Activated B cell treated with CpG ODN at 0.5 μM for 24 hours (primary cell): Measurements from ENCODE around the gene HMGN1. TPM values are rescaled to one million over a fixed set of nuclear protein-coding genes. Genes with fewer than 3 reads are reported as not detected.

ENCODE experiments used
- ATAC-seq: fragments of 200-7000 bp; cut with Tn5 transposase; one replicate; pipeline ENCODE4 v1.10.0; 2021; ENCODE audit warnings: low read depth, mild to moderate bottlenecking, moderate library complexity
- CTCF ChIA-PET: fragments of 350-600 bp; sonication (Branson Sonifier 250); formaldehyde crosslinking; loops from one replicate; lab custom pipeline; 2021; ENCODE audit warnings: antibody characterized with exemption; lab: Charles Lee
- POLR2A ChIA-PET: fragments of 350-600 bp; sonication (Branson Sonifier 250); formaldehyde crosslinking; loops from one replicate; lab custom pipeline; 2021; ENCODE audit warnings: antibody characterized with exemption; lab: Charles Lee
- DNase-seq: peaks from one replicate; pipeline ENCODE4 v3.0.0; 2022
- H3K27ac Mint-ChIP-seq: one replicate; pipeline ENCODE4 v1.8.0; 2020; ENCODE audit warnings: mixed read lengths
- H3K27me3 Mint-ChIP-seq: one replicate; pipeline ENCODE4 v1.8.0; 2021; ENCODE audit warnings: mixed read lengths
- H3K36me3 Mint-ChIP-seq: one replicate; pipeline ENCODE4 v1.8.0; 2021; ENCODE audit warnings: low read depth, mixed read lengths
- H3K4me1 Mint-ChIP-seq: one replicate; pipeline ENCODE4 v1.8.0; 2021; ENCODE audit warnings: mixed read lengths
- H3K4me3 Mint-ChIP-seq: one replicate; pipeline ENCODE4 v1.8.0; 2020; ENCODE audit warnings: mild to moderate bottlenecking, mixed read lengths
- H3K9me3 Mint-ChIP-seq: one replicate; pipeline ENCODE4 v1.8.0; 2020; ENCODE audit warnings: mixed read lengths
- intact Hi-C: fragments of 100-400 bp; cut with micrococcal nuclease; formaldehyde crosslinking; loops from one replicate; pipeline ENCODE4 v1.15.1; 2024
- total RNA-seq: library from RNA; stranded (reverse); gene quantifications from 2 replicates; pipeline ENCODE4 v1.2.3, GENCODE V29; 2022
- TF ChIP-seq, protein P1 (sequence below): fragments of 200-600 bp; IDR thresholded peaks from one replicate; pipeline ENCODE4 v1.8.0; 2022; ENCODE audit warnings: antibody characterized with exemption, mild to moderate bottlenecking

Gene HMGN1
- total RNA-seq, 1 donor from 2014 or later, result 344 TPM

DNA sequence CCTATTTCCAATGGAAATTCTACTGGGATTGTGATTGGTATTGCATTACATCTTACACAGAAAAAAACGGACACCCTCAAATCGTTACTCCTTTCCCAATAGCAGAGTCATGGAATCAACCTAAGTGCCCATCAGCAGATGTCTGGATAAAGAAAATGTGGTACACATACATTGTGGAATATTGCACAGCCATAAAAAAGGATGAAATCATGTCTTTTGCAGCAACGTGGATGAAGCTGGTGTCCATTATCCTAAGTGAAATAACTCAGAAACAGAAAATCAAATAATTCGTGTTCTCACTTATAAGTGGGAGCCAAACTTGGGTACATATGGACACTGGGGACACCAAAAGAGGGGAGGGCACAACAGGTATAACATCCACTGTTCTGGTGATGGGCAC, 14.3 kb downstream of the HMGN1 start:
- H3K4me3 Mint-ChIP-seq, result no peak overlapping the region
- H3K4me1 Mint-ChIP-seq, result peaks cover 4% of the 10 kb centered on the region
- H3K9me3 Mint-ChIP-seq, result no peaks in the 10 kb centered on the region
- no peak for ATAC-seq
- ChIA-PET CTCF (no interaction called here), POLR2A (no interaction called here)
- intact Hi-C loops, result no loop called here
- DNase-seq, result no peak
- TF ChIP-seq, protein P1, sequence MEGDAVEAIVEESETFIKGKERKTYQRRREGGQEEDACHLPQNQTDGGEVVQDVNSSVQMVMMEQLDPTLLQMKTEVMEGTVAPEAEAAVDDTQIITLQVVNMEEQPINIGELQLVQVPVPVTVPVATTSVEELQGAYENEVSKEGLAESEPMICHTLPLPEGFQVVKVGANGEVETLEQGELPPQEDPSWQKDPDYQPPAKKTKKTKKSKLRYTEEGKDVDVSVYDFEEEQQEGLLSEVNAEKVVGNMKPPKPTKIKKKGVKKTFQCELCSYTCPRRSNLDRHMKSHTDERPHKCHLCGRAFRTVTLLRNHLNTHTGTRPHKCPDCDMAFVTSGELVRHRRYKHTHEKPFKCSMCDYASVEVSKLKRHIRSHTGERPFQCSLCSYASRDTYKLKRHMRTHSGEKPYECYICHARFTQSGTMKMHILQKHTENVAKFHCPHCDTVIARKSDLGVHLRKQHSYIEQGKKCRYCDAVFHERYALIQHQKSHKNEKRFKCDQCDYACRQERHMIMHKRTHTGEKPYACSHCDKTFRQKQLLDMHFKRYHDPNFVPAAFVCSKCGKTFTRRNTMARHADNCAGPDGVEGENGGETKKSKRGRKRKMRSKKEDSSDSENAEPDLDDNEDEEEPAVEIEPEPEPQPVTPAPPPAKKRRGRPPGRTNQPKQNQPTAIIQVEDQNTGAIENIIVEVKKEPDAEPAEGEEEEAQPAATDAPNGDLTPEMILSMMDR, result no peak
- H3K27ac Mint-ChIP-seq, result no peak overlapping the region
- H3K36me3 Mint-ChIP-seq, result no peaks in the 10 kb centered on the region
- H3K27me3 Mint-ChIP-seq, result no peaks in the 10 kb centered on the region

DNA sequence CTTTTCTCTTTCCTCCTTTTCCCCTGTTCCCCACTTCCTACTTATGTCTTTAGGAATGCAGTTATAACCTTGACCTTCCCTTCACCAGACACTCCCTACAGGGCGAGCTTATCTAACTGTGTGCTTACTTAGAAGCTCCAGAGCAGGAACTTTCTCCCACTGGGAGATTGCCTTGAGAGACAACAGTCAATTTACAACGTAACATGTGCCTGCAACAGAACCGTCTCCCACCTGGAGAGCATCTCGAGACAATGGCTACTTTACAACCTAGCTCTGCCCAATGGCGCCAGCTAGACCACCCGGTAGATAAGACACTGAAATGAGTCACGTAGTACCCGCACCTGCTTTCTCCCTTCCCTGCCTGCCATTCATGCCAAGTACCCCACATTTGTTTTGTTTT, 16.7 kb downstream of the HMGN1 start:
- TF ChIP-seq, protein P1, result no peak
- no peaks in the 10 kb centered on the region for H3K9me3 Mint-ChIP-seq
- POLR2A ChIA-PET, result interaction anchor here (0.8 kb wide), 1 partner anchor 159 kb away, joined by 3 read pairs; no protein-coding TSS in a partner anchor
- H3K4me1 Mint-ChIP-seq, result peaks cover 6% of the 10 kb centered on the region
- DNase-seq (no peak), ATAC-seq (no peak)
- no peak overlapping the region for H3K27ac Mint-ChIP-seq
- no peaks in the 10 kb centered on the region for H3K36me3 Mint-ChIP-seq
- H3K27me3 Mint-ChIP-seq, result no peaks in the 10 kb centered on the region
- intact Hi-C loops, result no loop called here
- no peak overlapping the region for H3K4me3 Mint-ChIP-seq
- CTCF ChIA-PET, result no interaction called here

DNA sequence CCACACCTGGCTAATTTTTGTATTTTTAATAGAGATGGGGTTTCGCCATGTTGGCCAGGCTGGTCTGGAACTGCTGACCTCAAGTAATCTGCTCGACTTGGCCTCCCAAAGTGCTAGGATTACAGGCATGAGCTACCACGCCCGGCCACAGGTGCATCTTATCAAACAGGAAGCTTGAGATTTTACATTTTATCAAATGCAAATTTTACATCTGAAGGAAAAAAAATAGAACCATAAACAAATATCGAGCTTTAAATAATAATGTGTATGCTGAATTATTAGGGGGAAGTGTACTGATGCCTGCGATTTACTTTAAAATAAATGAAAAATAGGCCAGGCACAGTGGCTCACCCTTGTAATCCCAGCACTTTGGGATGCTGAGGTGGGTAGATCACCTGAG, 18.9 kb downstream of the HMGN1 start:
- Mint-ChIP-seq H3K36me3 (no peaks in the 10 kb centered on the region), H3K4me1 (peaks cover 6% of the 10 kb centered on the region), H3K27me3 (no peaks in the 10 kb centered on the region), H3K4me3 (no peak overlapping the region), H3K27ac (no peak overlapping the region), H3K9me3 (no peaks in the 10 kb centered on the region)
- DNase-seq (no peak), ATAC-seq (no peak)
- TF ChIP-seq, protein P1, result no peak
- intact Hi-C loops, result no loop called here
- CTCF ChIA-PET, result no interaction called here
- POLR2A ChIA-PET, result interaction anchor here (1.2 kb wide), 1 partner anchor 18 kb away, joined by 3 read pairs; no protein-coding TSS in a partner anchor

GRCh38 chr21:39327727-39328126, 21.2 kb downstream of the HMGN1 start:
- TF ChIP-seq, protein P1, result no peak
- ChIA-PET CTCF (no interaction called here), POLR2A (no interaction called here)
- H3K4me1 Mint-ChIP-seq, result peaks cover 6% of the 10 kb centered on the region
- H3K9me3 Mint-ChIP-seq, result no peaks in the 10 kb centered on the region
- H3K27ac Mint-ChIP-seq, result no peak overlapping the region
- H3K27me3 Mint-ChIP-seq, result no peaks in the 10 kb centered on the region
- no peak overlapping the region for H3K4me3 Mint-ChIP-seq
- intact Hi-C loops, result no loop called here
- DNase-seq, result no peak
- H3K36me3 Mint-ChIP-seq, result no peaks in the 10 kb centered on the region
- no peak for ATAC-seq

DNA sequence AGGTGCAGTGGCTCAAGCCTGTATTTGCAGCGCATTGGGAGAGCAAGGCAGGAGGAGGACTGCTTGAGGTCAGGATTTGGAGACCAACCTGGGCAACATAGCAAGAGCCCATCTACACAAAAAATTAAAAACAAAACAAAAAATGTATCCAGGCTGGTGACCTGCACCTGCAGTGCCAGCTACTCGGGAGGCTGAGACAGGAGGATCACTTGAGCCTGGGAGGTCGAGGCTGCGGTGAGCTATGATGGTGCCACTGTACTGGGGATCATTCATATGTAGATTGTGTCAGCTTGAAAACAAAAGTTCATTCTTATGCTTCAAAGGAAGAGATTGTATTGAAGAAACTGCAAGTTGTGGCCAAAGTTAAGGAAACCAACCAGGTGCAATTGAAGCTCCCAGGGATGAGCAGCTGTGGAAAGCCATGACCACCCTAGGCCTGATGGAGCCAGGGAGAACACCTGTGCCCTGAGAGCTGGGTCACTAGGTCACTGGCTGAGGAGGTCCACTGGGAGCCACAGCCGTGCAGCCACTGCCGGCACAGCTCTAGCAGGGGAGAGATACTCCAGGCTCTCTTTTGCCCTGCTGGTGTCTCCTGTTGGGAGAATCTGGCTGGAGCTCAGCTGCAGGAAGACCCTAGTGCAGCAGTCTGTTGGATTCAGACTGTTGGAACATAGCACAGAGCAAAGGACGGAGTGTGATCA, 22.1 kb downstream of the HMGN1 start:
- H3K4me3 Mint-ChIP-seq, result no peak overlapping the region
- intact Hi-C loops, result no loop called here
- no peak overlapping the region for H3K27ac Mint-ChIP-seq
- H3K4me1 Mint-ChIP-seq, result peaks cover 6% of the 10 kb centered on the region
- ChIA-PET POLR2A (interaction anchor here (1.3 kb wide), 1 partner anchor 22 kb away, joined by 3 read pairs; the partner anchor contains the start of gene HMGN1), CTCF (no interaction called here)
- no peaks in the 10 kb centered on the region for H3K36me3 Mint-ChIP-seq
- DNase-seq (no peak), ATAC-seq (no peak)
- TF ChIP-seq, protein P1, result no peak
- no peaks in the 10 kb centered on the region for H3K27me3 Mint-ChIP-seq
- no peaks in the 10 kb centered on the region for H3K9me3 Mint-ChIP-seq
